ENCODE data around the gene SELENOI.

GRCh38 chr2:26347286-26347865, 1.4 kb downstream of the SELENOI start:
- TF ChIP-seq MXI1 (IDR thresholded peaks at IDR 0.05; ENCODE audit: low read depth, low read length), result no peak
- TF ChIP-seq ZNF274 (IDR thresholded peaks at IDR 0.05; ENCODE audit: insufficient read depth, insufficient read length), result no peak
- TF ChIP-seq USF2 (IDR thresholded peaks at IDR 0.05; ENCODE audit: borderline replicate concordance, low read depth, low read length), result no peak
- no peak for TF ChIP-seq HDAC2 (IDR thresholded peaks at IDR 0.05)
- TF ChIP-seq KAT2A (conservative IDR thresholded peaks at IDR 0.05; ENCODE audit: control insufficient read depth, low read depth, low read length), result no peak
- TF ChIP-seq ZNF24 (IDR thresholded peaks at IDR 0.05), result no peak
- no peak for TF ChIP-seq NR2C1 (IDR thresholded peaks at IDR 0.05)
- no peak for TF ChIP-seq BACH1 (IDR thresholded peaks at IDR 0.05; ENCODE audit: borderline replicate concordance)
- TF ChIP-seq CTCF (IDR thresholded peaks at IDR 0.05 in 2 of 3, conservative IDR thresholded peaks at IDR 0.05 in 1 of 3; ENCODE audit: control insufficient read depth in 2 of 3, extremely low read depth in 1 of 3, insufficient read depth in 1 of 3, low read depth in 3 of 3, low read length in 3 of 3), result no peak
- no peak for TF ChIP-seq CREB1 (IDR thresholded peaks at IDR 0.05; ENCODE audit: low read depth)
- no peak for TF ChIP-seq SUZ12 (IDR thresholded peaks at IDR 0.05; ENCODE audit: unreplicated experiment)
- TF ChIP-seq RAD21 (IDR thresholded peaks at IDR 0.05; ENCODE audit: insufficient read depth, low read depth, low read length), result no peak
- TF ChIP-seq PBX3 (IDR thresholded peaks at IDR 0.05; ENCODE audit: insufficient replicate concordance, low read depth, low read length), result no peak
- TF ChIP-seq POLR2A (IDR thresholded peaks at IDR 0.05; ENCODE audit: low read depth, low read length), result no peak
